Stomach (tissue), 4 donors: ENCODE data around the gene RNF151.

ENCODE experiments used
- CTCF ChIP-seq, 7 experiments: fragments of 450-650 bp in 4 of 7; fragments of 200-600 bp in 3 of 7; sonication (generic) in 3 of 7; IDR thresholded peaks; one replicate each; pipeline ENCODE4 v1.5.1; 2016 to 2019; ENCODE audit warnings: antibody characterized with exemption in 7 of 7, control low read depth in 2 of 7, mild to moderate bottlenecking in 1 of 7
- EP300 ChIP-seq: sonication (generic); formaldehyde crosslinking; IDR thresholded peaks from one replicate; pipeline ENCODE4 v1.6.1; 2017; ENCODE audit warnings: antibody characterized with exemption
- POLR2AphosphoS5 ChIP-seq, 3 donors: sonication (generic); formaldehyde crosslinking; IDR thresholded peaks; one replicate each; pipeline ENCODE4 v1.6.1; 2016; ENCODE audit warnings: antibody characterized with exemption in 3 of 3

GRCh38 chr16:1976216-1976520 is 9.5 kb downstream of the RNF151 start:
- TF ChIP-seq CTCF (IDR thresholded peaks at IDR 0.05) (no peak), EP300 (no peak), POLR2AphosphoS5 (IDR thresholded peaks at IDR 0.05) (no peak)
